GM12878 (cell line): ENCODE results near the gene LOXL4. TPM values are rescaled to one million over a fixed set of nuclear protein-coding genes. Genes with fewer than 3 reads are reported as not detected.

Experiments used
- ATAC-seq: fragments of 200-7000 bp; cut with Tn5 transposase; 3 replicates; pipeline ENCODE4 v1.9.1; 2020; ENCODE audit warnings: mild to moderate bottlenecking, moderate library complexity
- BruUV-seq: library from RNA; stranded (reverse); fragments of 400-500 nt; replicated peaks from 2 replicates; lab custom pipeline; 2021; lab: Mats Ljungman, UMichigan
- CTCF ChIA-PET: fragments of 300-600 bp; sonication (Branson Sonifier 250); formaldehyde crosslinking; extraction: SDS; loops from one replicate; lab custom pipeline; 2021; ENCODE audit warnings: inconsistent platforms; lab: Yijun Ruan, JAX
- POLR2A ChIA-PET: fragments of 350-600 bp; formaldehyde crosslinking; extraction: SDS; loops from one replicate; lab custom pipeline; 2021; ENCODE audit warnings: inconsistent platforms; lab: Charles Lee
- RAD21 ChIA-PET: fragments of 300-600 bp; sonication (Branson Sonifier 250); formaldehyde crosslinking; loops from one replicate; lab custom pipeline; 2023; ENCODE audit warnings: antibody characterized with exemption; ENCODE audit not compliant: unreplicated experiment; lab: Charles Lee
- SMC1A ChIA-PET: fragments of 300-600 bp; sonication (Branson Sonifier 250); formaldehyde crosslinking; loops from one replicate; lab custom pipeline; 2023; ENCODE audit not compliant: unreplicated experiment, uncharacterized antibody; lab: Charles Lee
- DNase-seq: peaks from one replicate; pipeline ENCODE4 v3.0.0-alpha.2; 2011; ENCODE audit warnings: low read depth, low spot score
- FAIRE-seq: peaks from 3 replicates; lab custom pipeline; 2011; peaks lifted over from hg19 to GRCh38; lab: Jason Lieb, UNC
- H2AFZ ChIP-seq: 2 replicates; pipeline ENCODE4 v1.6.0; 2011; ENCODE audit warnings: low read depth, low read length, control low read depth; ENCODE audit not compliant: control insufficient read depth
- H3K27ac ChIP-seq: 2 replicates; pipeline ENCODE4 v1.5.1; 2011; ENCODE audit warnings: control low read depth; ENCODE audit not compliant: control insufficient read depth, insufficient read depth
- H3K27me3 ChIP-seq, 2 experiments: replicated peaks in 1 of 2; 2 replicates each; pipeline versions ENCODE4 v1.6.0 to v1.6.1; 2011; ENCODE audit warnings: low read length in 1 of 2; ENCODE audit not compliant: control insufficient read depth in 2 of 2, insufficient read depth in 2 of 2
- H3K36me3 ChIP-seq, 2 experiments: 2 replicates each; pipeline ENCODE4 v1.5.1; 2011; ENCODE audit warnings: low read length in 1 of 2; ENCODE audit not compliant: control insufficient read depth in 2 of 2, insufficient read depth in 2 of 2
- H3K4me1 ChIP-seq: 2 replicates; pipeline ENCODE4 v1.6.1; 2011; ENCODE audit warnings: mild to moderate bottlenecking, low read length, moderate library complexity, mixed read lengths; ENCODE audit not compliant: control insufficient read depth, insufficient read depth
- H3K4me2 ChIP-seq: 2 replicates; pipeline ENCODE4 v1.6.0; 2011; ENCODE audit warnings: control low read depth; ENCODE audit not compliant: control insufficient read depth, insufficient read depth
- H3K4me3 ChIP-seq: fragments of 200-600 bp; sonication (generic); 2 replicates; pipeline ENCODE4 v1.5.1; 2016
- H3K79me2 ChIP-seq: 2 replicates; pipeline ENCODE4 v1.6.0; 2011; ENCODE audit warnings: low read length; ENCODE audit not compliant: control insufficient read depth, insufficient read depth
- H3K9ac ChIP-seq: 2 replicates; pipeline ENCODE4 v1.8.0; 2011; ENCODE audit warnings: low read length, control low read depth, mixed read lengths; ENCODE audit not compliant: control insufficient read depth, insufficient read depth
- H3K9me3 ChIP-seq: replicated peaks from 3 replicates; pipeline ENCODE4 v1.5.1; 2011; ENCODE audit warnings: mild to moderate bottlenecking, low read length; ENCODE audit not compliant: control insufficient read depth, insufficient read depth
- H4K20me1 ChIP-seq: 2 replicates; pipeline ENCODE4 v1.6.0; 2011; ENCODE audit not compliant: control insufficient read depth, insufficient read depth
- CBFB ChIP-seq: IDR thresholded peaks from 2 replicates; pipeline ENCODE4 v1.6.1; 2016; ENCODE audit warnings: antibody characterized with exemption, low read depth
- CEBPB ChIP-seq, 2 experiments: fragments of 150-350 bp in 1 of 2; IDR thresholded peaks; 2 replicates each; pipeline ENCODE4 v1.6.1; 2012 to 2014; ENCODE audit warnings: low read depth in 2 of 2, low read length in 2 of 2, borderline replicate concordance in 1 of 2, inconsistent platforms in 1 of 2
- FOXK2 ChIP-seq: fragments of 450-650 bp; IDR thresholded peaks from 2 replicates; pipeline ENCODE4 v1.6.1; 2017; ENCODE audit warnings: mild to moderate bottlenecking, moderate library complexity
- GABPA ChIP-seq: IDR thresholded peaks from 2 replicates; pipeline ENCODE4 v1.6.1; 2014; ENCODE audit warnings: antibody characterized with exemption, low read depth, mild to moderate bottlenecking, inconsistent platforms
- HCFC1 ChIP-seq: fragments of 150-350 bp; IDR thresholded peaks from 2 replicates; pipeline ENCODE4 v1.6.1; 2014; ENCODE audit warnings: low read length
- HDGF ChIP-seq: fragments of 450-650 bp; IDR thresholded peaks from 2 replicates; pipeline ENCODE4 v1.6.1; 2016; ENCODE audit warnings: antibody characterized with exemption
- HSF1 ChIP-seq: fragments of 150-350 bp; IDR thresholded peaks from 2 replicates; pipeline ENCODE4 v1.6.1; 2014; ENCODE audit warnings: mild to moderate bottlenecking, low read depth, low read length
- NFXL1 ChIP-seq: fragments of 450-650 bp; IDR thresholded peaks from 2 replicates; pipeline ENCODE4 v1.6.1; 2017; ENCODE audit warnings: antibody characterized with exemption, mild to moderate bottlenecking, borderline replicate concordance
- NFYB ChIP-seq: IDR thresholded peaks from 2 replicates; pipeline ENCODE4 v1.6.1; 2011; ENCODE audit warnings: low read depth, mild to moderate bottlenecking, low read length, improper control_type of control experiment, moderate library complexity; ENCODE audit not compliant: insufficient read depth
- SIN3A ChIP-seq: IDR thresholded peaks from 2 replicates; pipeline ENCODE4 v1.6.1; 2012; ENCODE audit warnings: low read depth, low read length, improper control_type of control experiment
- ZBTB4 ChIP-seq: fragments of 450-650 bp; formaldehyde crosslinking; IDR thresholded peaks from 2 replicates; pipeline ENCODE4 v1.4.0; 2022; ENCODE audit warnings: mild to moderate bottlenecking, moderate library complexity
- WGBS: methylation state at CpG from one replicate; pipeline ENCODE4 v1.1.6; 2016; ENCODE audit warnings: low lambda C conversion rate; ENCODE audit not compliant: insufficient replicate concordance, insufficient coverage; ENCODE audit errors: missing lambda C conversion rate; 5-methylcytosine and 5-hydroxymethylcytosine counted together
- in situ Hi-C: fragments of 300-500 bp; cut with MboI; formaldehyde crosslinking; loops from 9 replicates; pipeline ENCODE4 v1.14.3; 2018; ENCODE audit warnings: mixed read lengths
- intact Hi-C: fragments of 100-400 bp; cut with micrococcal nuclease; formaldehyde crosslinking; loops from one replicate; pipeline ENCODE4 v1.14.2; 2022; ENCODE audit not compliant: unreplicated experiment
- polyA plus RNA-seq, 11 experiments: library from polyadenylated mRNA; depleted of rRNA in 4 of 11; unstranded in 6 of 11; stranded (reverse) in 5 of 11; fragments of >200 nt; fragmentation: Nextera tagmentation in 4 of 11; fragmentation: Illumina TruSeq in 1 of 11; extraction: Ambion mirVana in 4 of 11; extraction: Trizol in 1 of 11; gene quantifications; 1 replicate in 1 of 11; 2 replicates in 10 of 11; pipeline versions ENCODE4 v1.2.1 to v1.2.3, GENCODE V29; 2011 to 2016; ENCODE audit warnings: inconsistent platforms in 2 of 11, missing spikeins in 2 of 11, low read depth in 1 of 11
- total RNA-seq, 4 experiments: library from RNA; depleted of rRNA in 3 of 4; stranded (reverse); fragments of >200 nt in 3 of 4; fragmentation: Illumina TruSeq in 1 of 4; extraction: Trizol in 1 of 4; gene quantifications; 2 replicates each; pipeline versions ENCODE4 v1.2.1 to v1.2.3, GENCODE V29; 2013 to 2021
- TF ChIP-seq, protein P1 (sequence below): IDR thresholded peaks from 2 replicates; pipeline ENCODE4 v1.6.1; 2012; ENCODE audit warnings: improper control_type of control experiment, low read depth, low read length; ENCODE audit not compliant: insufficient replicate concordance

Gene LOXL4
- total and polyA plus RNA-seq, 10 of the 15 experiments (the other 5 are each of a cell fraction or from before 2014, with no cell fraction given): 0.02 to 0.12 (median 0.08) TPM; not detected in 3

- RAD21 ChIA-PET: no interaction called here
- intact Hi-C loops (no loop called here), in situ Hi-C loops (no loop called here)
- CTCF ChIA-PET: interaction anchor here (0.9 kb wide), 1 partner anchor 33 kb away, joined by 4 read pairs; no protein-coding TSS in a partner anchor
- H3K4me1 ChIP-seq: no peaks in the 10 kb centered on the region
- H4K20me1 ChIP-seq: no peaks in the 10 kb centered on the region
- no peaks in the 10 kb centered on the region for H3K36me3 ChIP-seq
- SMC1A ChIA-PET: no interaction called here
- peaks cover 0 to 3% of the 10 kb centered on the region in 2 experiments; a peak in 2 of 4 replicates for H3K27me3 ChIP-seq
- H3K9me3 ChIP-seq: no peaks in the 10 kb centered on the region
- H3K9ac ChIP-seq: no peak overlapping the region
- POLR2A ChIA-PET: no interaction called here
- H3K4me3 ChIP-seq: no peak overlapping the region
- H3K27ac ChIP-seq: no peak overlapping the region
- DNase-seq: peak; percentile 2
- H3K79me2 ChIP-seq: no peaks in the 10 kb centered on the region
- BruUV-seq: no TSS peak
- FAIRE-seq: no peak
- 37% methylated on average over 4 of the region's 4 CpGs for WGBS
- no peak overlapping the region for H2AFZ ChIP-seq
- no peak overlapping the region for H3K4me2 ChIP-seq
- ATAC-seq: peak; percentile 68
- TF ChIP-seq HCFC1 (no peak), CEBPB (IDR thresholded peaks at IDR 0.05; ENCODE audit: borderline replicate concordance in 1 of 2, low read depth in 2 of 2, low read length in 2 of 2) (no peak), CBFB (no peak), NFXL1 (no peak), SIN3A (no peak), HDGF (no peak), HSF1 (no peak), GABPA (no peak), NFYB (no peak), FOXK2 (no peak), ZBTB4 (CRISPR knock-in tag) (no peak)
- TF ChIP-seq, protein P1, sequence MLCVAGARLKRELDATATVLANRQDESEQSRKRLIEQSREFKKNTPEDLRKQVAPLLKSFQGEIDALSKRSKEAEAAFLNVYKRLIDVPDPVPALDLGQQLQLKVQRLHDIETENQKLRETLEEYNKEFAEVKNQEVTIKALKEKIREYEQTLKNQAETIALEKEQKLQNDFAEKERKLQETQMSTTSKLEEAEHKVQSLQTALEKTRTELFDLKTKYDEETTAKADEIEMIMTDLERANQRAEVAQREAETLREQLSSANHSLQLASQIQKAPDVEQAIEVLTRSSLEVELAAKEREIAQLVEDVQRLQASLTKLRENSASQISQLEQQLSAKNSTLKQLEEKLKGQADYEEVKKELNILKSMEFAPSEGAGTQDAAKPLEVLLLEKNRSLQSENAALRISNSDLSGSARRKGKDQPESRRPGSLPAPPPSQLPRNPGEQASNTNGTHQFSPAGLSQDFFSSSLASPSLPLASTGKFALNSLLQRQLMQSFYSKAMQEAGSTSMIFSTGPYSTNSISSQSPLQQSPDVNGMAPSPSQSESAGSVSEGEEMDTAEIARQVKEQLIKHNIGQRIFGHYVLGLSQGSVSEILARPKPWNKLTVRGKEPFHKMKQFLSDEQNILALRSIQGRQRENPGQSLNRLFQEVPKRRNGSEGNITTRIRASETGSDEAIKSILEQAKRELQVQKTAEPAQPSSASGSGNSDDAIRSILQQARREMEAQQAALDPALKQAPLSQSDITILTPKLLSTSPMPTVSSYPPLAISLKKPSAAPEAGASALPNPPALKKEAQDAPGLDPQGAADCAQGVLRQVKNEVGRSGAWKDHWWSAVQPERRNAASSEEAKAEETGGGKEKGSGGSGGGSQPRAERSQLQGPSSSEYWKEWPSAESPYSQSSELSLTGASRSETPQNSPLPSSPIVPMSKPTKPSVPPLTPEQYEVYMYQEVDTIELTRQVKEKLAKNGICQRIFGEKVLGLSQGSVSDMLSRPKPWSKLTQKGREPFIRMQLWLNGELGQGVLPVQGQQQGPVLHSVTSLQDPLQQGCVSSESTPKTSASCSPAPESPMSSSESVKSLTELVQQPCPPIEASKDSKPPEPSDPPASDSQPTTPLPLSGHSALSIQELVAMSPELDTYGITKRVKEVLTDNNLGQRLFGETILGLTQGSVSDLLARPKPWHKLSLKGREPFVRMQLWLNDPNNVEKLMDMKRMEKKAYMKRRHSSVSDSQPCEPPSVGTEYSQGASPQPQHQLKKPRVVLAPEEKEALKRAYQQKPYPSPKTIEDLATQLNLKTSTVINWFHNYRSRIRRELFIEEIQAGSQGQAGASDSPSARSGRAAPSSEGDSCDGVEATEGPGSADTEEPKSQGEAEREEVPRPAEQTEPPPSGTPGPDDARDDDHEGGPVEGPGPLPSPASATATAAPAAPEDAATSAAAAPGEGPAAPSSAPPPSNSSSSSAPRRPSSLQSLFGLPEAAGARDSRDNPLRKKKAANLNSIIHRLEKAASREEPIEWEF: no peak
Observed at GRCh38 chr10:98295401-98295811, 27.4 kb upstream of the LOXL4 start.
